Measurements from ENCODE around the gene SST.

SST gene

GRCh38 chr3:187678726-187679268 lies 8.6 kb upstream of the SST start:
- no peak overlapping the region for H3K27ac ChIP-seq
- ChIA-PET POLR2A (ENCODE audit: low non-redundant PET) (no interaction called here), CTCF (interaction anchor here (0.6 to 5.0 kb wide), 23 partner anchors 8 to 1209 kb away, joined by 3 to 177 read pairs (median 6); partner anchors contain the start of gene SST)
- peak; percentile 43 for DNase-seq (ENCODE audit: low spot score)
- no peak; the same call in 1 of the 2 replicates for TF ChIP-seq CTCF (conservative IDR thresholded peaks at IDR 0.05; ENCODE audit: low read depth)

GRCh38 chr3:187677604-187678003 lies 7.4 kb upstream of the SST start:
- no peak for TF ChIP-seq CTCF (conservative IDR thresholded peaks at IDR 0.05; ENCODE audit: low read depth)
- no peak for DNase-seq (ENCODE audit: low spot score)
- ChIA-PET CTCF (interaction anchor here (0.6 to 5.0 kb wide), 7 partner anchors 15 to 481 kb away, joined by 3 to 177 read pairs (median 3); partner anchors contain the start of gene RTP1), POLR2A (ENCODE audit: low non-redundant PET) (no interaction called here)
- H3K27ac ChIP-seq = no peak overlapping the region

GRCh38 chr3:187673012-187673411 lies 2.8 kb upstream of the SST start:
- TF ChIP-seq CTCF (conservative IDR thresholded peaks at IDR 0.05; ENCODE audit: low read depth) = no peak
- H3K27ac ChIP-seq = no peak overlapping the region
- ChIA-PET CTCF (interaction anchor here (0.7 to 2.2 kb wide), 2 partner anchors 353 to 536 kb away, joined by 3 to 5 read pairs; no protein-coding TSS in a partner anchor), POLR2A (ENCODE audit: low non-redundant PET) (no interaction called here)
- DNase-seq (ENCODE audit: low spot score) = no peak

GRCh38 chr3:187667526-187667925 lies 2.7 kb downstream of the SST start:
- H3K27ac ChIP-seq = no peak overlapping the region
- ChIA-PET POLR2A (ENCODE audit: low non-redundant PET) (no interaction called here), CTCF (interaction anchor here (2.4 kb wide), 1 partner anchor 12 kb away, joined by 12 read pairs; no protein-coding TSS in a partner anchor)
- no peak for TF ChIP-seq CTCF (conservative IDR thresholded peaks at IDR 0.05; ENCODE audit: low read depth)
- DNase-seq (ENCODE audit: low spot score) = no peak

- ChIA-PET POLR2A (ENCODE audit: low non-redundant PET) (no interaction called here), CTCF (no interaction called here)
These were observed 4.3 kb downstream of the SST start for GRCh38 chr3:187665764-187666402.

GRCh38 chr3:187665010-187665409 lies 5.2 kb downstream of the SST start:
- CTCF ChIA-PET = interaction anchor here (0.9 kb wide), 1 partner anchor 14 kb away, joined by 4 read pairs; no protein-coding TSS in a partner anchor

More at GRCh38 chr3:187665764-187666402, 4.3 kb downstream of the SST start:
- no peak for TF ChIP-seq CTCF (conservative IDR thresholded peaks at IDR 0.05; ENCODE audit: low read depth)
- no peak overlapping the region for H3K27ac ChIP-seq
- no peak for DNase-seq (ENCODE audit: low spot score)

More at GRCh38 chr3:187665010-187665409, 5.2 kb downstream of the SST start:
- POLR2A ChIA-PET (ENCODE audit: low non-redundant PET) = no interaction called here
- no peak for TF ChIP-seq CTCF (conservative IDR thresholded peaks at IDR 0.05; ENCODE audit: low read depth)
- DNase-seq (ENCODE audit: low spot score) = no peak
- H3K27ac ChIP-seq = no peak overlapping the region
